Measurements from ENCODE around the gene GPRIN2.

GPRIN2 gene

DNA sequence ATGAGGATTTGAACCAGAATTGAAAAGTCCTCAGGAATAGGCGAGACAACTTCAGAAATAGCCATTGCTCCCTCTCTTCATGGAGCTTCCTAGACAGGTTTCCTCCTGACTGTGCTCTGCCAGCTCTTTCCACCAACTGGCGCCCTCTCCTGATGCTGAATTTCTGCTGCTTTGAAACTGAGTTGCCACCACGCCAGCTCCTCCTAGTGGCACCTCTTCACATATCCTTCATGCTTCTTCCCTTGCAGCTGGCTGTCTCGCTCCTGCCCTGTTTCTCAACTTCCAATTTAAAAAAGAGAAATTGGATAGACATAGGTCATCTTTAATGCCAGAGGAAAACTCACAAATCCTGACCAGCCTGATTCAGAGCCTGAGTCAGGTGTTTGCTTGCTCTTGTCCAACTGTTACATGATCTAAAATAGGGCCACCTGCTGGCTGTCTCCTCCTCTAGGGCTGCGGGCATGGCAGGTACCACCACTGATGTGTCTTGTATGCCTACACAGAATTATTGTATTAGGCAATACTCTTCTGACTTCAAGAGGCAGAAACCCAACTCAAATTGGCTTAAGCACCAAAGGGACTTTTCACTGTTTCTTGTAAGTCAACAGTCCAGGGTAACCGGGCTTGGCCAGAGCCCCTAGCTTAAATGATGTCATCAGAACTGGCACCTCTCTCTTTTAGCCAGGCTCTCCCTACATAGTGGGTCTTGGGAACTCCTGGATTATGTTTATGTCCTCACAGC, 9.3 kb upstream of the GPRIN2 start:
- DNase-seq: peak; percentile 60

DNA sequence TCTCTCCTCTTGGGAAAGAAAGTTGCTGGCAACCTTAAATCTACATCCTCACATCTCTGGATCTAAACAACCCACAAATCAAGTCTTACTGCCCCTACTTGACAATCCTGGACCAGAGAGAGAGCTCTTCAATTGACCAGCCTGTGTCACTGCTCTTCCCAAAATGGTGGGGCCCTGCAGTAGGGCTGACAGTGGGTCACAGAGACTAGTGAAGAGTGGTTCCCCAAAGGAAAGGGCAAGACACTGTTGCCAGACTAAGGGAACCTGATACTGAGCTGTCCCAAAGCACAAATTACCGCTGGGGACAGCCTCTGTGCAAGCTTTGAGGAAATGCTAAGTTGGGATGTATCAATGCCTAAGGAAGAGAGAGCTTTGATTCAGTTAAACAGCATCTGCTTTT, 4.5 kb upstream of the GPRIN2 start:
- DNase-seq: peak; percentile 22

DNA sequence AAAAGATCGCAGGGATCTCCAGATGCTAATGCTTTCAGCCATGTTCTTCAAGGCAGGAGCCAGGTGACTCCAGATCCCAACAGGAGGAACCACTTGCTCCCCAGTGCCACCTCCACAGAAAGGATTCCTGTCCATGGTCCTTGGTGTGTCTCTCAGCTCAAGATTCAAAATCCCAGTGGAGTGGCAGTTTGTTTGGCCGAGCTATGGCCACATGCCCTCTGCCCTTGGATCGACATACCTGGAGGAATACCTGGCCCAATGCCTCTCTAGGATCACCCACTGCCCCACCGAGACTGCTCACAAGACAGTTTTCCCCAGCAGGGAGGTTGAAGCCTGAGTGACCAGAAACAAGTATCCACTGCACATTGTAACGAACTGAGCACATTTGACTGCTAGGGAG, 3.9 kb upstream of the GPRIN2 start:
- DNase-seq: peak; percentile 22

DNA sequence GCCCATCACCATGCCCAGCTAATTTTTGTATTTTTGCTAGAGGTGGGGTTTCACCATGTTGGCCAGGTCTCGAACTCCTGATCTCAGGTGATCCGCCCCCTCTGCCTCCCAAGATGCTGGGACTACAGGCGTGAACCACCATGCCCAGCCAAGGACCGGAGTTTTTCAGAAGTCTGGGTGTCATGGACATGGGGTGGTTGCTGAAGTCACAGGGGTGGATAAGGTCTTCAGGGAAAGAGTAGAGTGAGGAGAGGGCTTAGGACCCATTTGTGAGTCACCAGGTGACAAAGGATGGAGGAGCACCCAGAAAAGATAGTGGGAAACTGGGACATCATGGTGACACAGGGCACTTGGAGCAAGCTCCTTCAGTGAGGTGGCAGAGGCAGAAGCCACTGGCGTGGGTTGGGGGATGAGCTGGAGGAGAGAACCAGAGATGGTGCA, 2.8 kb upstream of the GPRIN2 start:
- peak; percentile 19 for DNase-seq

DNA sequence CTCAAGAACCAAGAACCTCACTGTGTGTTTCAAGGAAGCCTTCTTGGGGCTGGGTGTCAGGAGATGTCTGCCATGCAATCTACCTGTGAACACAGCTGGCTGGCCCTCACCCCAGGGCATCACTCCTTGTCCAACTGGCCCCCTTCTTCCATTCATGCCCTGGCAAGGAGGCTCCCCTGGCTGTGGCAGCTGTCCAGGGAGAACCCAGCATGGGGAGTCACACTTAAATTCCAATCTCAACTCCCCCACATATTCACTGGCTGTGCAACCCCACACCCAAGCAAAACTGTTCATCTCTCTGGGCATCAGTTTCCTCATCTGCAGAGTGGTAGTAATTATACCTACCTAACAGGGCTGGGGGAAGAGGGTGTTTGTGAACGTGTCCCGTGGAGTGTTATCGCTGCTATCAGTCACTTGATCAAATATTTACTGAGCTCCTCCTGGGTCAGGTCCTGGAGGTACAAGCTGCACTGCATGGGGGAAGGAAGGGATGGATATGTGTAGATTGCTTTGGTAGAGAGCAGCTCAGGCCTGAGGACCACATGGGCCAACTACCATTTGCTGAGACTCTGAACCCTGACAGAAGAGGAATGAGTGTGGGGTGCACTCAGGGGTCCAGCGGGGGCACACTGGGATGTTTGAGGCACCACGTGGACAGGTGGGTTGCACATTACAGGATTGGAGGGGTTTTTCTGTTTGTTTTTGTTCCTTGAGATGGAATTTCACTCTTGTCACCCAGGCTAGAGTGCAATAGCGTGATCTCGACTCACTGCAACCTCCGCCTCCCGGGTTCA, 2.1 kb upstream of the GPRIN2 start:
- peak; percentile 20 for DNase-seq

DNA sequence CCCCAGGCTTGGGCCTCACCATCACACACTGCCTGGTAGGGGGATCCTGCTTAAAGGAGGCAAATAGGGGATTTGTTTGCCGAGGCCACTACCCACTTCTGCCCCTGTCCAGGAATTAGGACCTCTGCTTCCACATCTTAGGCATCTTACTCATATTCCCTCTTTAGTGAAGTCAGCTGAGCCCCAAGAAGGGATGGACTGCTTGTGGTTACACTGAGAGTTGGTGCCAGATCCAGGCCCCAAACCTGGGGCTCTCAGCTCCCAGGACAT, 1.6 kb upstream of the GPRIN2 start:
- no peak for DNase-seq

DNA sequence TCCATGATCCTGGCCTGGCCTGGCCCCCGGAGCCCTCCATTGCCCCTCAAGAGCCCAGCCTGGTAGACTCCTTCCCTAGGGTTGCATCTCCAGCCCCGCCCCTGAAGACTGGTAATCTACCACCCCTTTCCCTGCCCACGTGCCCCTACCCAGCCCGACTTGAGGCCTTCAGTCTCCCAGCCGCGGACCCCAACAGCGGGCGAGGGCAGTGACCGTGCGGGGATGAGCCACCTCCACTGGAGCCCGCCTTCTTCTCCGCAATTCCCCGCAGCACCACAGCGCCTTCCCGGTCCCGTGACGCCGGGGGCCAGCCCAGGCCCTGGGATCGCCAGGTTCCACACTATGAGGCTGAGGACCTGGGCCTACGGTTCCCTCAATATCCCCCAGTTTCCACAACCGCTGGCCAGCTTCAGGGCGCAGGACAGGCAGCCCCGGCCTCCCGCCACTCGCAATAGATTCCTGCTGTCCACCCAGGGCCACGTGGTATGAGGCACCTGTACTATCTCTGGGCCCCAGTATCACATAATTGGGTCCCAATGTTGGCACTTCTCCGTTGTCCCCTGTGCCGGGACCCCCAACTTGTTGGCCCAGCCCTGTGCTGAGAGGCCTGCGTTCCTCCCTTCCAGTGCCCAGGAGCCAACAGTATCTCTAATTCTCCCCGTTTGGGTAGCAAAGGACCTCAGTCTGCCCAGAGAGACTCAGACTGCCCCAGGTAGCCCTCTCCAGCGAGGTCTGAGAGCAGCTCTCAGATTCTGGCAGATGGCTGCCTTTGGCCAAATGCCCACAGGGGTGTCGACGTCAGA, 1.1 kb upstream of the GPRIN2 start:
- peak; percentile 20 for DNase-seq

DNA sequence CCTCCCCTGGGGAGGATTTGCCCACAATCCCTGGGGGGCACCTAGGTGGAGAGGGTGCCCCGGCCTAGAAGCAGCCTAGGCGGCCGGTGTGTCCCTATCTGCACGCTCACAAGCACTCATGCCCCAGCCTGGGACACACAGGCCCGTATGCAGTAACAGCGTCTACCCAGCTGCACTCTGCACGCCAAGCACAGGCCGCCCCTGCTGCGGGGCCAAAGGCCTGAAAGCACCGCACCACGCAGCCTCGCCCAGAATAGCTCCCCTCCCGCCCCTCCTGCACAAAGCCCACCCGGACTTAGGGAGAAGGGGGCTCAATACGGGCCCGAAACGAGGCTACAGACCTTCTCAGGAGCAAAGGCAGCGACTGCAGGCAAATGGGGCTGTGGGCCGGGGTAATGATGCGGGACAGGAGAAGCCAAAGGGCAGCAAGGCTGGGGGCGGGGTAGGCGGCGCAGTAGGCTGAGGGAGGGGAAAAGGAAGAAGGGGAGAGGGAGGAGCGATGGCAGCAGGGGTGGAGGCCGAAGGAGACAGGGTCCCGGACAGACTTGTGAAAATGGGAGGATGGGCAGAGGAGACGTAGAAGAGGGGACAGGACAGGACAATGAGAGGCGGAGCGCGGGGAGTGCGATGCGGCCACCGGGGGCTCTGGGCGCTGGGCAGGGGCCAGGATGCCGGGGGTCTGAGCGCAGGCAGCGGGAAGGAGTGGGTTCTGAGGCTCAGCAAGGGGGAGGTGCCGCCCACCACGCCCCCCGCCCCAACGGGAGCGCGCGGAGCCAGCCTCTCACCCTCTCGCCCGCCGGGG, 544 bp downstream of the GPRIN2 start:
- peak; percentile 29 for DNase-seq

DNA sequence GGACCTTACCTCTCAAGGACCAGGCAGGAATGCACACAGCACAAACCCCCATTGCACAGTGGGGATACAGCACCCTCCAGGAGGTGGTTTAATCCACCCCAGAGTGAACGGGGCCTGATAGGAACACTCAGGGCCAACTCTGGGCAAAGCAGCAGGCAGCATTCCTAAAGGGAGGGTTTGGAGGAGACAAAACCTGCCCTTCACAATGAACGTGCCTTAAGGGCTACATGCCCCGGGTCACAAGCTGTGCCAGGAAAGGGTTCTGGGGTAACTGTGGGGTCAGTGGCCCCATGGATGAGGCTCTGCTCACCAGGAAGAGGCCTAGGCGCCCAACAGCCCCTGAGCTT, 1.1 kb downstream of the GPRIN2 start:
- peak; percentile 19 for DNase-seq

DNA sequence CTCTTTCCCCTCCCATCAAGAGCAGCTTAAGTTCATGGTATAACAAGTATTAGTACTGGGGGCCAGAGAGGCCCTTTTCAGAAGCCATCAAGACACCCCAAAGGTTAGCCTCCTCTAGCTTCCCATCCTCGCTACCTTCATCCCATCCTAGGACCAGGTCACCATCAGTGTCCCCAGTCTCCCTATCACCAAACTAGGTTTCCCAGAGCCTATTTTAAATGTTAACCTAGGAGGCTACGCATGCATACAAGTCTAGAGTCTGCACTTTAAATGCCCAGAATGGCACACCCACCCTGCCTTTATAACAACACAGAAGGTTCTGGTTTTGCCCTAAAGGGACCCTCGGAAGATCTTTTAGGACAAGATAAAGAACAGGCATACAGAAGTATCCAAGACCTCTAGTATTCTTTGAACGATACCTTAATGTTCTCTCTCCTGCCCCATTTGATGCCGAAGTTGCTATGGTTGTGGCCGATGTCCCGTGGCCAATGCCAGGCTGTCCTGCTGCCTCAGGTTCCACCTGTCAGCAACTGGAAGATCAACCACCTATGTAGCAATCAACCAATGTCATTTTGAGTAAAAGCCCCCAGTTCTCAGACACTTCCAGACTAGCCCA, 2.2 kb downstream of the GPRIN2 start:
- DNase-seq: peak; percentile 20

DNA sequence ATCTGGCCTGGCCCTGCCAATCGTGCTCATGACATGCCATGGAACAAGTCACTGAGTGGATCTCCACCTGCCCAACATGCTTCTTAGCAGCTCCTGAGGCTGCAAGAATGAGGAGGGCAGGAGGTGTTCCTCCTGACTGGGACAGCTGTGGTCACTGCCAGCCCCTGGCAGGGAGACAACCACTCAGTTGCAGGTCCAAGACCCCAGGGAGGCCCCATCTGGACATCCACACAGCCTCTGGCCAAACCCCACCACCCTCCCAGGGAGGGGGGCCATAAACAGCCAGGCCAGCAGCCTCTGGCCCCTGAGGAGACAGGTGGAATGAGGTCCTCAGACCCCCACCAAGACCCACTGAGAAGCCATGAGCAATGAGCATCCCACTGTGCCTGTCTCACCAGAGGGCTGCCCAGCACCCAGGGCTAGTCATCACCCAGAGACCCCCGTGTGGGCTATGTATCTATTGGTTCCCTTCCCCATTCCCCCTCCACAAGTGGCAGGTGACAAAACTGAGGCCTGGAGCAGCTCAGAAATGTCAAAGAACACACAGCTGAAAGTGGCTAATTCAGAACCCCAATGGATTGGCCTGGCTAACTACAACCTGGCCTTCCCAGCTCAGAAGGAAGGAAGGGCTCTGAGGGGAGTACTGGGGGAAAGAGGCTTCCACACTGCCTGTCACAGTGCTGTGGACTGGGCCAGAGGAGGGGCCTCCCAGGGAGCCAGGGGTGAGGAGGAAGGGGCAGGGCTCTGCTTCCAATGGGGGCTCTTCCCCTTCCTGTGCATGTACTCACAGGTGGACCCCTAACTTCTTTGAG, 3.0 kb downstream of the GPRIN2 start:
- peak; percentile 23 for DNase-seq

DNA sequence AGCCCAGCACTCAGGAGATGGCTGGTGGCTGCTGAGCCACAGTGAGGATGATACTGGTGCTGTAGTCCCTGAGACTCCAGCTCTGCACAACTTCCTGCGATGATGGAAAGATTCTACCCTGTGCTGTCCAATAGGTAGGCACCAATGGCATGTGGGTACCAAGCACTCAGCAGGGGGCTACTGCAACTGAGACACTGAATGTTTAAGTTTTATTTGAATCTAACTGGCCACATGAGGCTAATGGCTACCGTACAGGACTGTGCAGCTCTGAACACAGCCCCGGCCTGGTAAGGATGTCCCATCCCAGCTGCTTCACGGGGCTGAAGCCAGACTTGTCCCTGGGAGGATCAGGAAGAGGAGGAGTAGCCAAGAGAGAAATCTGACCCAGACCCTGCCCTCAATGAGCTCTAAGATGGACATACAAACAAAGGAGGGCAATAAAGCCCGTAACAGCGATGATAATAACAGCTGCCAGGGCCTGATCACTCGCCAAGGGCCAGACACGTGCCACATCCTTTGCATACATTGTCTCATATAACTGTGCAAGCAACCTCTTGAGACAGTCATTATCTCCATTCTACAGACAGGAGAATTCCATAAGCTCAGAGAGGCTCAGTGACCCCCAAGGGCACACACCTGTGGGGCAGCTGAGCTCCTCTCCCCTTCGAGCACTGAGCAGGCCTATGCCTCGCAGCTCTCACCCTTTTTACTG, 3.8 kb downstream of the GPRIN2 start:
- DNase-seq: peak; percentile 21

DNA sequence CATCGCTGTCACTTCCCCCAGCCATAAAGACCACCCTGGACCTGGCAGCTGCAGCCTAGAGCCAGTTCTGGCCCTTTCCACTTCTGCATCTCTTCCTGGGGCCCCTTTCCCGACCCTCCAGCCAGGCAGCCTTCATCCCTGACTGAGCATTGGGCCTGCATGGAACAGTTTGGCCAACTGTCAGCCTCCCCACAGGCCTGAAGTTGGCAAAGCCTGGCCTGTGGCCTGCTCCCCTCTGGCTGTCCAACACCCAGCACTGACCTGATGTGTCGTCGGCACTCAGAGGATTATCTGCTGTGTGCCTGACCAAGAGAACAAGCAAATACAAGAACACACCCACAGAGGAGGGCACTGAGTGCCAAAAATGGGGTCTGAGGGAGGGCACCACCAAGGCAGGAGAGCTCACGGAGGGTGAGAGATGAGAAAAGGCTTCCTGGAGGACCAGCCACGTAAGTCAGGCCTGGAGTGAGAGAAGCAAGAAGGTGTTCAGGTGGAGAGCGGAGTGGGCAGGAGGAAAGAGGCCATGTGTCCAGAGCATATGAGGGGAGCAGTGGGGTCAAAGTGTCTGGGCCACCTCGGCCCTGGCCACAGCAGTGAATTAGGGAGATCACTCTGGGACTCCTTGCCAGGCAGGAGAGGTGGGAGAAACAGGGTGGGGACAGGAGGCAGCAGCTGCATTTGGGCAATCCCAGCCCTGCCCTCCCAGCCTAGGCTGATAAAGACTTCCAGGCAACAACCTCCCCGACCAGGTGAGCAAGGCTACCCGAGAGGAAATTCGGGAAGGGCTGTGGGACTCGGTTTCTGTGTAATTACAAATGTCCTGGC, 4.5 kb downstream of the GPRIN2 start:
- peak; percentile 20 for DNase-seq

DNA sequence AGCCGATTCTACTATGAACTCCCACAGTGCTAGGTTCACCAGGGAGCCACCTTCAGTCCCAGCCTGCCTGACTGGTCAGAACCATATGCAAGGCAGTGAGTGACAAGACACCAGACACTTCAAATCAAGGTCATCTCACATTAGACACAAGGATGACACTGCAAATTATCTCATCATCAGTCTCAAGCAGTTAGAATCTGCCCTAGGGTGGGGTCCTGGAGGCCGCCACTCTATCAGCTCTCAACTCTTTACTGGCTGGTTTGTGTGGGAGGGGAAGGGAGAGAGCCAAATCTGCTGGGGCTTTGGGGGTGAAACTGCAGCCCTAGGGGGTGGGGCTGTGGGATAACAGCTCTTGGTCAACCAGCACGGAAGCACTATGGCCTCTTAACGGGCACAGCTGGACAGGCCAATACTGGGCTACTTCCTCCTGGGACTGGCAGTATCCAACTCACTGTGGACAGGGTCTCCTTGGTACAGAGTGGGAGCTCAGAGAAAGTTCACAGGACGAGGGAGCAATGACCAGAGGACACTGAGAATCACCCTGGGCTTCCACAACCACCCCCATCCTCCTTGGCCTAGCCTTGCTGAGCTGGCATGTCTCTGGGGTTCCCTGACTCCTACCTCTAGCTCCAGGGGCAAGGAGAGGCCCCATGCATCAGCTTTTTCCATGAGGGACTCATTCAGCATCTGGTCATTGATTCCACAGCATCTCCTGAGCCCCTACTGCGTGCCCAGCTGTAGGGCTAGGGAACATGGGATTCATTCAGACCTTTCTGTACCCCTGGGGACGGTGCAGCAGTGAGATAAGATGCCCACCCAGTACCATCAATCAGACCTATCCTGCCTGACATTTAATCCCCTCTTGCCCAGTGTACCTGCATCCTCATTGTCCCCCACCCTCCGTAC, 5.4 kb downstream of the GPRIN2 start:
- DNase-seq: peak; percentile 22

DNA sequence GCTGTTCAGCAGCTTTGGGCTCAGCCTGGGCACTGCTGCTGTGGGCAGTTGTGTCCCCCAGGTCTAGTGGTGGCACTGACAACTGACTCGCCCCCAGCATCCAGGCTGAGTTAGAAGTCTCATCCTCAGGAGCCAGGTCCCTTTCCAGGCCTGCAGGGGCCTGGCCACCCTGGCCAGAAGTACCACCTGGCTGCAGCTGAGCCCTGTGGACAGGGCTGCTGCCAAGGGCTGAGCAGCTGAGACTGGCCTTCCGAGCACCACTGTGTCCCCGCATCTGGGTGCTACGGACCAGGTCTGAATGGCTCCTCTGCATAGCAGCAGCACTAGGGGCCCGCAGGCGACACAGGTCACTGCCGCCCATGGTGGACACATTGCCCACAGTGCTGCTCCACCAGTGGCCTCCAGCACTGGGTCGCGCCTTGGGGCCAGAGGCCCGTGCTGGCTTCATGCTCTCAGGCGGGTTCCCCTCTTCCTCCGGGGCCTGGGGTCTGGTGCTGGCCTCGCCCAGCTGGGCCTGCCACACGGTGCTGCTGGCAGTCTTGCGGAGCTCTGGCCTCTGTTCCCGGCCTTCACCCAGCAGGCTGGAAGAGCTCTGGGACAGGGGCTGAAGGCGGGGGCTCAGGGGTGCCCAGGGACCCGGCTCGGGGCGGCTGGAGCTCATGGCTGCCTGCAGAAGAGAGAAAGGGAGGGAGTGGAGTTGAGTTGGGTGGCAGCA, 6.2 kb downstream of the GPRIN2 start:
- peak; percentile 14 for DNase-seq

DNA sequence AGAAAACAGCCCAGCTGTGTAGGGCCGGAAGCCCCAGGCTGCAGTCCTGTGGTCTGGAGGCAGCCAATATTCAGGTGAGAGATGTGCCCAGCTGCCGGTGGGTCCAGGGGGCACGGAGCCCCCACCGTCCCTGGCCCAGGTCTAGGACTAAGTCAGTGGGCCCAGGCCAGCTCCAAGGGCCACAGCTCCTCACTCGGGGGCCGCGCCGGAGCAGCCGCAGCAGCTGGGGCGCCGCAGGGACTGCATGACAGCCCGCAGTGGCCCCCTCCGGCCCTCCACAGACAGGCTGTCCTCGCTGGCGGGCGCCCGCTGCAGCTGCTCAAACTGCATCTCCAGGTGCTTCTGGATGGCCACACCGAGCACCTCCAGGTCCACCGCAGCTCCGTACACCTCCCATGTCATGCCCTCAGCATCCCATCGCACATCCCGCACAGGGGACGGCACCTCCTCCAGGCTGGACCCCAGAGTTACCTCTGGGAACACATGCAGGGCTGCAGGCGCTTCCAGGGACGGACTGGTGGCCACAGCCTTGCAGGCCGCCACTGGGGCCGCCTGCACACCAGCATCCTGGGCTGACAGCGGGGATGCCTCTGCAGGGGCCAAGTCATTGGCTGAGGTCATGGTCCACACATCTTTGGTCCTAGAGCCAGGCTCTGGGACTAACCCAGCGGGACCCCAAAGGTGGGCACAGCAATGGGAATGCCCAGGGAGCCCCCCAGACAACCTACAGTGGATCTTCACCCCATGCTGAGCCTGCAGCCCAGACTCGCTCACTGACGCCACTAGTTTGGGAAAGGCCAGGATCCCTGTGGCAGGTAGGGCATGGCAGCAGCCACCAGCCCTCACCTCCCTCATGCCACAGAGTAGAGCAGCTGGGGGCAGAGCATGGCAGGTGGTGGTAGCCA, 7.0 kb downstream of the GPRIN2 start:
- peak; percentile 17 for DNase-seq

DNA sequence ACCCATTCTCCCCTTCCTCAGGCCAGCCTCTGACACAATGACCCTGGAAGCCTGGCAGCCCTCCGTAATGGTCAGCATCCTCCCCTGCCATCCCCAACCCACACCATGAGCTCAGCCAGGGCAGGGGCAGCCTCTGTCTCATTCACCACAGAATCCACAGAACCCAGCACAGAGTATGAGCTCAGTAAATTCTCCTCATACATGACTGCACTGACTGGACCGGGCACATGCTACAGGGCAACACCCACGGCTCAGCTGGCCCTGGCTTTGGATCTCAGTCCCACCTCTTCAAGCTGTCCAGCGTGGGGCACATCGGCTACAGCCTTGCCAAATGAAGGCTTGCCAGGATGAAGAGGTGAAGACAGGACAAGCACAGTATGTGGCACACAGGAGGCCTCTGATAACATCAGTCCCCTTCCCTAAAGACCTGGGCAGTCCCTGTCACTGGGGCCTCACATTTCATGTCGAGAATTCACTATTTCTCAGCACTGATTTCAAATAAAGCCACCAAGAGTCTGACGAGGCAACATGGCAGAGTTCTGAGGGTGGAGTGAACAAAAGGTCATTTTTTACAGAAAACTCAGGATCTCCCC, 7.9 kb downstream of the GPRIN2 start:
- peak; percentile 14 for DNase-seq
